ENCODE results near the gene AFAP1. TPM values are rescaled to one million over a fixed set of nuclear protein-coding genes. Genes with fewer than 3 reads are reported as not detected.

The AFAP1 gene
- total RNA-seq, 1 experiment from 2014 or later = 27.6 TPM

- Mint-ChIP-seq H3K4me3 (ENCODE audit: unreplicated experiment) (no peak overlapping the region), H3K9me3 (ENCODE audit: unreplicated experiment) (no peaks in the 10 kb centered on the region), H3K36me3 (ENCODE audit: insufficient read depth, unreplicated experiment) (peaks cover 4% of the 10 kb centered on the region), H3K27me3 (ENCODE audit: insufficient read depth, unreplicated experiment) (no peaks in the 10 kb centered on the region), H3K27ac (ENCODE audit: unreplicated experiment) (no peak overlapping the region), H3K4me1 (ENCODE audit: low read depth, unreplicated experiment) (no peaks in the 10 kb centered on the region)
- Histone ChIP-seq H3K4me1 (no peaks in the 10 kb centered on the region), H3K36me3 (ENCODE audit: control insufficient read depth, insufficient read depth, low read length) (no peaks in the 10 kb centered on the region), H3K4me3 (ENCODE audit: low read depth, low read length) (no peak overlapping the region), H3K27me3 (replicated peaks; ENCODE audit: control insufficient read depth, insufficient read depth, low read length) (no peaks in the 10 kb centered on the region), H3K9me3 (no peaks in the 10 kb centered on the region)
- no peak for TF ChIP-seq CTCF (IDR thresholded peaks at IDR 0.05; ENCODE audit: insufficient read depth in 1 of 2, low read depth in 1 of 2, low read length in 1 of 2, severe bottlenecking in 1 of 2, unreplicated experiment in 1 of 2)
- intact Hi-C loops (cut with micrococcal nuclease; ENCODE audit: unreplicated experiment) = no loop called here
- DNase-seq = no peak
- ChIA-PET POLR2A (no interaction called here), CTCF (no interaction called here)
- no TSS peak for BruUV-seq (replicated peaks)
These were observed 45.5 kb downstream of the AFAP1 start for GRCh38 chr4:7894098-7894676.

GRCh38 chr4:7893539-7893938 is 46.1 kb downstream of the AFAP1 start:
- H3K27me3 Mint-ChIP-seq (ENCODE audit: insufficient read depth, unreplicated experiment) = no peaks in the 10 kb centered on the region
- DNase-seq = no peak
- TF ChIP-seq CTCF (IDR thresholded peaks at IDR 0.05; ENCODE audit: insufficient read depth in 1 of 2, low read depth in 1 of 2, low read length in 1 of 2, severe bottlenecking in 1 of 2, unreplicated experiment in 1 of 2) = no peak
- intact Hi-C loops (cut with micrococcal nuclease; ENCODE audit: unreplicated experiment) = no loop called here
- peaks cover 6% of the 10 kb centered on the region; the same call in 1 of the 2 replicates for H3K9me3 ChIP-seq
- H3K36me3 ChIP-seq (ENCODE audit: control insufficient read depth, insufficient read depth, low read length) = no peaks in the 10 kb centered on the region
- H3K9me3 Mint-ChIP-seq (ENCODE audit: unreplicated experiment) = peaks cover 1% of the 10 kb centered on the region
- no peak overlapping the region for H3K4me3 Mint-ChIP-seq (ENCODE audit: unreplicated experiment)
- H3K4me1 ChIP-seq = no peaks in the 10 kb centered on the region
- no peaks in the 10 kb centered on the region for H3K27me3 ChIP-seq (replicated peaks; ENCODE audit: control insufficient read depth, insufficient read depth, low read length)
- CTCF ChIA-PET = no interaction called here
- no peak overlapping the region for H3K4me3 ChIP-seq (ENCODE audit: low read depth, low read length)
- BruUV-seq (replicated peaks) = no TSS peak
- POLR2A ChIA-PET = no interaction called here
- peaks cover 6% of the 10 kb centered on the region for H3K36me3 Mint-ChIP-seq (ENCODE audit: insufficient read depth, unreplicated experiment)
- H3K27ac Mint-ChIP-seq (ENCODE audit: unreplicated experiment) = no peak overlapping the region
- no peaks in the 10 kb centered on the region for H3K4me1 Mint-ChIP-seq (ENCODE audit: low read depth, unreplicated experiment)

- ChIA-PET POLR2A (no interaction called here), CTCF (no interaction called here)
- Histone ChIP-seq H3K36me3 (ENCODE audit: control insufficient read depth, insufficient read depth, low read length) (no peaks in the 10 kb centered on the region), H3K27me3 (replicated peaks; ENCODE audit: control insufficient read depth, insufficient read depth, low read length) (no peaks in the 10 kb centered on the region), H3K9me3 (peaks cover 11% of the 10 kb centered on the region; the same call in 1 of the 2 replicates), H3K4me3 (ENCODE audit: low read depth, low read length) (no peak overlapping the region), H3K4me1 (no peaks in the 10 kb centered on the region)
- TF ChIP-seq CTCF (IDR thresholded peaks at IDR 0.05; ENCODE audit: insufficient read depth in 1 of 2, low read depth in 1 of 2, low read length in 1 of 2, severe bottlenecking in 1 of 2, unreplicated experiment in 1 of 2) = no peak
- BruUV-seq (replicated peaks) = no TSS peak
- peaks cover 10% of the 10 kb centered on the region for H3K36me3 Mint-ChIP-seq (ENCODE audit: insufficient read depth, unreplicated experiment)
- no peak overlapping the region for H3K4me3 Mint-ChIP-seq (ENCODE audit: unreplicated experiment)
- peaks cover 10% of the 10 kb centered on the region for H3K9me3 Mint-ChIP-seq (ENCODE audit: unreplicated experiment)
- intact Hi-C loops (cut with micrococcal nuclease; ENCODE audit: unreplicated experiment) = no loop called here
- no peaks in the 10 kb centered on the region for H3K27me3 Mint-ChIP-seq (ENCODE audit: insufficient read depth, unreplicated experiment)
- no peaks in the 10 kb centered on the region for H3K4me1 Mint-ChIP-seq (ENCODE audit: low read depth, unreplicated experiment)
- DNase-seq = no peak
- H3K27ac Mint-ChIP-seq (ENCODE audit: unreplicated experiment) = no peak overlapping the region
These were observed 47.2 kb downstream of the AFAP1 start for GRCh38 chr4:7892212-7893019.

All from Caco-2 (cell line).